ENCODE results near the gene PRRX2. TPM values are rescaled to one million over a fixed set of nuclear protein-coding genes. Genes with fewer than 3 reads are reported as not detected.
A peak's percentile ranks its signal among the peaks of the same experiment; 100 is the strongest.

The PRRX2 gene
- total and polyA plus RNA-seq, 2 of the 4 experiments (the other 2 are of a cell fraction) = 12.7 to 35.5 TPM

- ChIA-PET CTCF (no interaction called here), POLR2A (ENCODE audit: unreplicated experiment) (no interaction called here)
- BruUV-seq (replicated peaks) = no TSS peak
These were observed 104.2 kb downstream of the PRRX2 start for GRCh38 chr9:129769669-129770068.

More at GRCh38 chr9:129769669-129770068, 104.2 kb downstream of the PRRX2 start:
- Histone ChIP-seq H2BK5ac (ENCODE audit: low read depth, low read length, poor library complexity, severe bottlenecking) (no peak overlapping the region), H3K4ac (ENCODE audit: low read depth, low read length) (no peak overlapping the region), H3K36me3 (ENCODE audit: control insufficient read depth, insufficient read depth, low read length) (no peaks in the 10 kb centered on the region), H3K79me1 (ENCODE audit: low read depth in 1 of 2, low read length in 2 of 2) (no peaks in the 10 kb centered on the region), H4K91ac (ENCODE audit: insufficient read depth, low read depth, low read length) (no peak overlapping the region), H2BK20ac (ENCODE audit: low read depth, low read length) (no peak overlapping the region), H3K27ac (ENCODE audit: insufficient read depth, low read length) (no peak overlapping the region), H2BK120ac (ENCODE audit: low read depth, low read length) (no peak overlapping the region; the same call in 1 of the 2 replicates), H3K9me3 (ENCODE audit: control insufficient read depth, insufficient read depth, low read length) (no peaks in the 10 kb centered on the region), H3K14ac (replicated peaks; ENCODE audit: low read depth, low read length) (no peak overlapping the region; the same call in 1 of the 2 replicates), H3K9me1 (ENCODE audit: insufficient read depth, low read length) (peaks cover 8% of the 10 kb centered on the region; the same call in 1 of the 2 replicates), H3K18ac (ENCODE audit: low read depth, low read length) (no peak overlapping the region), H2AK5ac (ENCODE audit: low read depth, low read length) (peak overlapping the region; percentile 71; the same call in 1 of the 2 replicates), H3K4me1 (ENCODE audit: control insufficient read depth, insufficient read depth, low read length) (peaks cover 3% of the 10 kb centered on the region; the same call in 1 of the 2 replicates), H4K20me1 (ENCODE audit: insufficient read depth, low read length) (no peaks in the 10 kb centered on the region), H2AK9ac (replicated peaks; ENCODE audit: low read depth, low read length, poor library complexity) (no peak overlapping the region), H4K8ac (ENCODE audit: low read depth in 2 of 2, low read length in 2 of 2) (no peak overlapping the region), H4K5ac (ENCODE audit: low read depth, low read length) (no peak overlapping the region), H2AFZ (replicated peaks; ENCODE audit: low read length, poor library complexity) (no peak overlapping the region), H3K56ac (ENCODE audit: extremely low read depth, insufficient read depth, low read length) (no peak overlapping the region), H3K27me3 (ENCODE audit: control insufficient read depth, insufficient read depth, low read length) (no peaks in the 10 kb centered on the region), H3K4me2 (ENCODE audit: low read depth, low read length) (no peak overlapping the region), H2BK15ac (ENCODE audit: low read depth, low read length) (no peak overlapping the region; the same call in 2 of the 3 replicates), H3K9ac (ENCODE audit: low read depth, low read length) (no peak overlapping the region), H3K23ac (ENCODE audit: low read depth, low read length) (no peak overlapping the region), H3K4me3 (ENCODE audit: insufficient read depth, low read depth, low read length) (no peak overlapping the region)
- intact Hi-C loops (cut with micrococcal nuclease) = no loop called here
- DNase-seq = no peak
- TF ChIP-seq SMC3 (IDR thresholded peaks at IDR 0.05; ENCODE audit: low read depth, low read length) (no peak), MXI1 (IDR thresholded peaks at IDR 0.05; ENCODE audit: borderline replicate concordance, low read depth, low read length) (no peak), USF2 (IDR thresholded peaks at IDR 0.05; ENCODE audit: low read depth, low read length) (no peak), RCOR1 (IDR thresholded peaks at IDR 0.05; ENCODE audit: insufficient replicate concordance, low read length) (no peak)
- ATAC-seq (ENCODE audit: low read depth) = no peak
- dilution Hi-C loops (cut with HindIII; ENCODE audit: low sequenced_read_pairs, unreplicated experiment) = no loop called here
- in situ Hi-C loops (cut with MboI; ENCODE audit: low sequenced_read_pairs) = no loop called here
- WGBS, 2 experiments (ENCODE audit: extremely low coverage in 2 of 2, insufficient read length in 1 of 2) = 82% methylated on average over 4 of the region's 5 CpGs; no CpG with 5 or more reads in 1 of the 2 experiments

All from IMR-90 (cell line).